Measurements from ENCODE around the gene SCRT2.

GRCh38 chr20:623021-623420 lies 52.6 kb downstream of the SCRT2 start:
- TF ChIP-seq CTCF (IDR thresholded peaks at IDR 0.05) (no peak), ZFX (IDR thresholded peaks at IDR 0.05; ENCODE audit: borderline replicate concordance) (no peak)

Data from 22Rv1 (cell line).